HepG2 (cell line): ENCODE measurements around the gene CST3. TPM values are rescaled to one million over a fixed set of nuclear protein-coding genes. Genes with fewer than 3 reads are reported as not detected.

Experiments
- ATAC-seq: fragments of 200-7000 bp; cut with Tn5 transposase; 3 replicates; pipeline ENCODE4 v1.9.1; 2020; ENCODE audit warnings: mild to moderate bottlenecking, moderate library complexity
- BruUV-seq: library from RNA; stranded (reverse); fragments of 400-500 nt; replicated peaks from 2 replicates; lab custom pipeline; 2021; lab: Mats Ljungman, UMichigan
- CTCF ChIA-PET: fragments of 300-600 bp; formaldehyde crosslinking; extraction: SDS; loops from one replicate; lab custom pipeline; 2021; ENCODE audit warnings: low total read pairs, inconsistent platforms, low intra/inter-chr PET ratio; lab: Yijun Ruan, JAX
- POLR2A ChIA-PET: fragments of 350-600 bp; sonication (Branson Sonifier 250); formaldehyde crosslinking; loops from one replicate; lab custom pipeline; 2020; ENCODE audit warnings: antibody characterized with exemption, inconsistent platforms; lab: Yijun Ruan, JAX
- DNase-seq: peaks from one replicate; pipeline ENCODE4 v3.0.0-alpha.2; 2015; ENCODE audit warnings: low spot score
- FAIRE-seq: peaks from 3 replicates; lab custom pipeline; 2011; peaks lifted over from hg19 to GRCh38; lab: Jason Lieb, UNC
- H2AFZ ChIP-seq: one replicate; pipeline ENCODE4 v1.6.1; 2011; ENCODE audit warnings: low read length, inconsistent platforms
- H3K27ac ChIP-seq: fragments of 300-600 bp; 3 replicates; pipeline ENCODE4 v1.8.0; 2011; ENCODE audit warnings: mixed run types, mild to moderate bottlenecking, mixed read lengths, low read length, inconsistent platforms; ENCODE audit not compliant: insufficient read depth; ENCODE audit errors: extremely low read length
- H3K27me3 ChIP-seq, 2 experiments: fragments of 200-600 bp in 1 of 2; 2 replicates in 1 of 2; 3 replicates in 1 of 2; pipeline versions ENCODE4 v1.6.0 to v1.8.0; 2011; ENCODE audit warnings: low read length in 2 of 2, mild to moderate bottlenecking in 2 of 2, moderate library complexity in 2 of 2, inconsistent platforms in 1 of 2; ENCODE audit not compliant: insufficient read depth in 2 of 2, control insufficient read depth in 1 of 2
- H3K36me3 ChIP-seq, 2 experiments: fragments of 200-600 bp in 1 of 2; replicated peaks in 1 of 2; 2 replicates in 1 of 2; 3 replicates in 1 of 2; pipeline versions ENCODE4 v1.5.1 to v1.8.0; 2011; ENCODE audit warnings: low read length in 2 of 2, inconsistent platforms in 1 of 2; ENCODE audit not compliant: insufficient read depth in 2 of 2, control insufficient read depth in 1 of 2
- H3K4me1 ChIP-seq: 2 replicates; pipeline ENCODE4 v1.5.1; 2012; ENCODE audit warnings: low read length, inconsistent platforms; ENCODE audit not compliant: insufficient read depth
- H3K4me2 ChIP-seq: 2 replicates; pipeline ENCODE4 v1.6.0; 2011; ENCODE audit warnings: low read depth, low read length, inconsistent platforms
- H3K4me3 ChIP-seq, 3 experiments: fragments of 200-600 bp in 1 of 3; sonication (generic), shearing (Covaris generic) in 1 of 3; replicated peaks in 1 of 3; 2 replicates each; pipeline ENCODE4 v1.5.1; 2011 to 2016; ENCODE audit warnings: low read length in 3 of 3, inconsistent platforms in 2 of 3, low read depth in 2 of 3, mild to moderate bottlenecking in 2 of 3, control low read depth in 1 of 3, mixed read lengths in 1 of 3; ENCODE audit not compliant: insufficient read depth in 1 of 3
- H3K79me2 ChIP-seq: one replicate; pipeline ENCODE4 v1.6.1; 2011; ENCODE audit warnings: low read length, inconsistent platforms; ENCODE audit not compliant: insufficient read depth
- H3K9ac ChIP-seq: 2 replicates; pipeline ENCODE4 v1.6.0; 2011; ENCODE audit warnings: mild to moderate bottlenecking, low read depth, low read length, inconsistent platforms; ENCODE audit not compliant: insufficient read depth
- H3K9me3 ChIP-seq: 2 replicates; pipeline ENCODE4 v1.5.1; 2012; ENCODE audit warnings: mild to moderate bottlenecking, low read length
- H4K20me1 ChIP-seq: 2 replicates; pipeline ENCODE4 v1.6.0; 2011; ENCODE audit warnings: inconsistent platforms, mild to moderate bottlenecking, low read length, moderate library complexity; ENCODE audit not compliant: insufficient read depth
- BRD4 ChIP-seq: sonication (generic); formaldehyde crosslinking; IDR thresholded peaks from 2 replicates; pipeline ENCODE4 v1.4.0; 2020; ENCODE audit warnings: missing genetic modification reagents
- KDM1A ChIP-seq: IDR thresholded peaks from 2 replicates; pipeline ENCODE4 v1.6.1; 2016; ENCODE audit warnings: missing compliant biosample characterization
- KDM4B ChIP-seq: sonication (generic); formaldehyde crosslinking; IDR thresholded peaks from 2 replicates; pipeline ENCODE4 v1.4.0; 2020; ENCODE audit warnings: missing genetic modification reagents
- POLR2A ChIP-seq, 2 experiments: IDR thresholded peaks; 2 replicates each; pipeline ENCODE4 v1.6.1; 2011; ENCODE audit warnings: low read depth in 2 of 2, low read length in 2 of 2, mild to moderate bottlenecking in 1 of 2, moderate library complexity in 1 of 2; ENCODE audit not compliant: insufficient read depth in 1 of 2
- ZNF224 ChIP-seq: sonication (generic); formaldehyde crosslinking; IDR thresholded peaks from 2 replicates; pipeline ENCODE4 v1.5.0; 2020; ENCODE audit warnings: mild to moderate bottlenecking, missing genetic modification reagents
- ZNF468 ChIP-seq: sonication (generic); formaldehyde crosslinking; IDR thresholded peaks from 2 replicates; pipeline ENCODE4 v1.8.0; 2022; ENCODE audit warnings: mild to moderate bottlenecking, moderate library complexity, missing genetic modification reagents
- ZNF580 ChIP-seq: IDR thresholded peaks from 2 replicates; pipeline ENCODE4 v1.6.1; 2016; ENCODE audit warnings: low read depth, borderline replicate concordance
- ZNF709 ChIP-seq: sonication (generic); formaldehyde crosslinking; IDR thresholded peaks from 2 replicates; pipeline ENCODE4 v1.5.0; 2020; ENCODE audit warnings: mild to moderate bottlenecking, missing genetic modification reagents
- WGBS: methylation state at CpG from one replicate; pipeline ENCODE4 v1.1.6; 2017; ENCODE audit warnings: low lambda C conversion rate; 5-methylcytosine and 5-hydroxymethylcytosine counted together
- in situ Hi-C: cut with HindIII; loops from 2 replicates; pipeline ENCODE4 v1.10.0; 2017; ENCODE audit warnings: low pct_unique_long_range_greater_than_20kb; ENCODE audit not compliant: extremely low pct_ligation_motif_present
- intact Hi-C: fragments of 100-400 bp; cut with micrococcal nuclease; formaldehyde crosslinking; loops from one replicate; pipeline ENCODE4 v1.10.0; 2022; ENCODE audit not compliant: unreplicated experiment
- polyA plus RNA-seq, 8 experiments: library from polyadenylated mRNA; depleted of rRNA in 3 of 8; stranded (reverse) in 7 of 8; unstranded in 1 of 8; fragments of >200 nt; fragmentation: Illumina TruSeq in 4 of 8; extraction: Trizol in 4 of 8; gene quantifications; 2 replicates each; pipeline versions ENCODE4 v1.2.1 to v1.2.3, GENCODE V29; 2011 to 2016; ENCODE audit warnings: low read depth in 4 of 8, missing spikeins in 1 of 8, mixed read lengths in 1 of 8; ENCODE audit not compliant: insufficient read depth in 1 of 8
- total RNA-seq, 5 experiments: library from RNA; depleted of rRNA; stranded (reverse); fragments of >200 nt; fragmentation: Illumina TruSeq; extraction: Trizol; gene quantifications; 2 replicates each; pipeline ENCODE4 v1.2.3, GENCODE V29; 2016; ENCODE audit warnings: low read depth in 1 of 5
- TF ChIP-seq, protein P1 (sequence below): fragments of 450-650 bp; IDR thresholded peaks from 2 replicates; pipeline ENCODE4 v1.6.1; 2017; ENCODE audit warnings: mild to moderate bottlenecking

CST3 gene
- total and polyA plus RNA-seq, 2 of the 13 experiments (the other 11 are each of a cell fraction or from before 2014, with no cell fraction given) = 690 to 1,005 TPM

DNA sequence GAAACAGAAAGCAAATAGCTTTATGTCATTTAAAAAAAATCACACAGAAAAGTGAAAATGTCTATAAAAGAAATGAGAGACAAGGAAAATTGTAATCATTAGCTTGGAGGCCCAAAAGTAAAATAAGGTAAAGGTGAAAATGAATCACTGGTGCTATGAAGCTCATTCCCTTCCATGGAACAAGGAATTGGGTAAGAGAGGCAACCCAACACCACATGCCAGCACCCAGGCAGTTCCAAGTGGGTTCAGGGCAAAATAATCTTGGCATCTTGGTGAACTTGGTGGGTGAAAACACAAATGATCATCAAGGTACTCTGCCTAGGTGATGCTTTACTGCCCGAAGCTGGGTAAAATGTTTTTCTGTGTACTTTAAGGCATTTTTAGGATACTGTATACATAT is 34.4 kb upstream of the CST3 start:
- BruUV-seq = no TSS peak
- Histone ChIP-seq H3K9me3 (no peaks in the 10 kb centered on the region), H3K4me1 (peaks cover 7% of the 10 kb centered on the region; the same call in 1 of the 2 replicates), H3K27me3 (no peaks in the 10 kb centered on the region), H3K79me2 (no peaks in the 10 kb centered on the region), H3K27ac (no peak overlapping the region), H3K4me3 (no peak overlapping the region), H3K4me2 (no peak overlapping the region), H4K20me1 (no peaks in the 10 kb centered on the region), H3K36me3 (no peaks in the 10 kb centered on the region), H2AFZ (no peak overlapping the region), H3K9ac (no peak overlapping the region)
- POLR2A ChIA-PET = no interaction called here
- no peak for DNase-seq
- 95% methylated on average over 1 of the region's 1 CpG for WGBS
- in situ Hi-C loops (no loop called here), intact Hi-C loops (no loop called here)
- FAIRE-seq = no peak
- no peak for TF ChIP-seq ZNF224 (CRISPR knock-in tag)
- TF ChIP-seq KDM4B (CRISPR knock-in tag) = no peak
- TF ChIP-seq, protein P1, sequence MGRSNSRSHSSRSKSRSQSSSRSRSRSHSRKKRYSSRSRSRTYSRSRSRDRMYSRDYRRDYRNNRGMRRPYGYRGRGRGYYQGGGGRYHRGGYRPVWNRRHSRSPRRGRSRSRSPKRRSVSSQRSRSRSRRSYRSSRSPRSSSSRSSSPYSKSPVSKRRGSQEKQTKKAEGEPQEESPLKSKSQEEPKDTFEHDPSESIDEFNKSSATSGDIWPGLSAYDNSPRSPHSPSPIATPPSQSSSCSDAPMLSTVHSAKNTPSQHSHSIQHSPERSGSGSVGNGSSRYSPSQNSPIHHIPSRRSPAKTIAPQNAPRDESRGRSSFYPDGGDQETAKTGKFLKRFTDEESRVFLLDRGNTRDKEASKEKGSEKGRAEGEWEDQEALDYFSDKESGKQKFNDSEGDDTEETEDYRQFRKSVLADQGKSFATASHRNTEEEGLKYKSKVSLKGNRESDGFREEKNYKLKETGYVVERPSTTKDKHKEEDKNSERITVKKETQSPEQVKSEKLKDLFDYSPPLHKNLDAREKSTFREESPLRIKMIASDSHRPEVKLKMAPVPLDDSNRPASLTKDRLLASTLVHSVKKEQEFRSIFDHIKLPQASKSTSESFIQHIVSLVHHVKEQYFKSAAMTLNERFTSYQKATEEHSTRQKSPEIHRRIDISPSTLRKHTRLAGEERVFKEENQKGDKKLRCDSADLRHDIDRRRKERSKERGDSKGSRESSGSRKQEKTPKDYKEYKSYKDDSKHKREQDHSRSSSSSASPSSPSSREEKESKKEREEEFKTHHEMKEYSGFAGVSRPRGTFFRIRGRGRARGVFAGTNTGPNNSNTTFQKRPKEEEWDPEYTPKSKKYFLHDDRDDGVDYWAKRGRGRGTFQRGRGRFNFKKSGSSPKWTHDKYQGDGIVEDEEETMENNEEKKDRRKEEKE = no peak
- no peak for TF ChIP-seq ZNF468 (CRISPR knock-in tag)
- no peak for TF ChIP-seq BRD4
- no peak for TF ChIP-seq POLR2A (IDR thresholded peaks at IDR 0.05; ENCODE audit: insufficient read depth in 1 of 2, low read depth in 2 of 2, low read length in 2 of 2)
- no peak for TF ChIP-seq ZNF709 (CRISPR knock-in tag)
- TF ChIP-seq ZNF580 (CRISPR knock-in tag) = no peak
- TF ChIP-seq KDM1A (CRISPR knock-in tag) = no peak
- CTCF ChIA-PET = no interaction called here
- no peak for ATAC-seq
